GM21447 (cell line): ENCODE measurements around the gene CBX6.
"Not testable (repeated sequence)": the region's sequence is repeated elsewhere in the genome, so short reads cannot be mapped to it uniquely, and the experiment has no call there.

Experiments
- ATAC-seq: cut with Tn5 transposase; IDR thresholded peaks from one replicate; pipeline ENCODE4 v1.9.1; 2021; ENCODE audit not compliant: unreplicated experiment

CBX6 gene

DNA sequence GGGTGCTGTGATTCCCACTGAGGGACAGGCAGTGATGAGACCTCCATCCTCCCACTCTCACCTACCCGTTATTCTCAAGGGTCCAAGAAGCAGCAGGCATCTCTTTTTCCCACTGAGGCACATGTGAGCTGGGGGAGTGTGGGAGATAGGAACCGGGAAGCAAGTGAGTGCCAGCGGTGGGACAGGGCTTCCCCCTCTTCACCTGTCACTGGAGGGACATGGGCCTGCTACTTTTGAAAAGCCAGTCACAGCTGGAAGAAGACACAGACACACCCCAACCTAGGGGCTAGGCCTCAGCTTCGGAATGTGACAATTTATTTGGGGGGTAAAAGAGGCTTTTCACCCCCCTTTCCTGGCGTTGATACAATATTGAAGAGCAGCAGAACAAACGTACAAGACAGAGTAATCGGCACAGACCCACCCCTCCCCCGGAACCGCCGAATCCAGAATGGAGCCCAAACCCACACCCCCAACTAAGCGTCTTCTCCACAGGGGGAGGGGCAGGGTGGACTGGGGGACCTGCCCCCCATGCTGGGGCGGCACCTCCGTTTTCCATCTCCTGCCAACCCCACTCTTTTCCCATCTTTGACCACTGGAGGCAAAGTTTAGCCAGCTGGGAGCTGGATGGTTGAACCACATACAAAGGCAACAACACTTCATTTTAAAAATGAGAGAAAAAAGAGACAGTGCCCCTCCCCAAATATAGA, 10.7 kb downstream of the CBX6 start:
- ATAC-seq = no peak

- ATAC-seq = no peak
Measured at GRCh38 chr22:38860283-38861169, 11.5 kb downstream of the CBX6 start.

GRCh38 chr22:38859581-38860282, 12.3 kb downstream of the CBX6 start:
- no peak for ATAC-seq

DNA sequence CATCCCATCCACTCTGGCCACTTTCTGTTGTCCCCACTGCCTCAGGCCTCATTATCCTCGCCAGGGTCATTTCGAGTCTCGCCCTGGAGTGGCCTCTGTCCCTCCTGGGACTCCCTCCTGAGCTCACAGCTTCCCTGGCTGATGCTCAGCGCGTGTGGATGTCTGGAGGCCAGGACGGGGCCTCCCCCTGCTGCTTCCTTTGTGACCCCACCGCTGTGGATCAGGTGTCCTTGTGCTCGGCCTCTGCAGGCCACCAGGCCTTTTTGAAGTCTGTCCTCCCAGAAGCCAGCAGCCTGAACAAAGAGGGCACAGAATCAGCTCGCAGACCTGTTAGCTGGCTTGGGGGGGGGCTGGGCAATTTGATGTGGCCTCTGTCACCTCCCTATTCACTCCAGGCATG, 13.5 kb downstream of the CBX6 start:
- ATAC-seq = no peak

- ATAC-seq = not testable (repeated sequence)
Measured at GRCh38 chr22:38854476-38854875, 17.5 kb downstream of the CBX6 start.

GRCh38 chr22:38853883-38854282, 18.1 kb downstream of the CBX6 start:
- not testable (repeated sequence) for ATAC-seq

DNA sequence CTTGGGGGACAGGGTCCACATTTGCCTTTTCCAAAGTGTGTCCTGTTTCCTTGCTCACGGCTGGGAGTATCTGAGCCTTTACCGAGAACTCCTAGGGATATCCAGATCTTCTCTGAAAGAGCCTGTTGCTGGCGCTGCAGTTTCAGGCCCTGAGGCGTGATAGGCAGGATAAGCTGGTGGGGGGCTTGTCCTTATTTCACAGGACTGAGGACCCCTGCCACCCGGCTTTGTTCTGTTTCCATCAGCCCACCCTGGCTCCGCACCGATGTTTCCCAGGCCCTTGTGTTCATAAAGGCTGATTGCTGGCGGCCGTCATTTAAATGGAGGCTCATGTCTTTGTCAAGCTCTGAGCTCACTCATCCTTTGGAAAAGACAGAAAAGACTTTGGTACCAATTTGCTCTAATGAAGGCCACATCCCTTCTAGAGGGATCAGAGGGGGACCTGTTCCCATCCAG, 18.8 kb downstream of the CBX6 start:
- no peak for ATAC-seq

- ATAC-seq = no peak
Measured at GRCh38 chr22:38852522-38852921, 19.5 kb downstream of the CBX6 start.

- ATAC-seq = no peak
Measured at GRCh38 chr22:38850941-38851849, 20.8 kb downstream of the CBX6 start.

DNA sequence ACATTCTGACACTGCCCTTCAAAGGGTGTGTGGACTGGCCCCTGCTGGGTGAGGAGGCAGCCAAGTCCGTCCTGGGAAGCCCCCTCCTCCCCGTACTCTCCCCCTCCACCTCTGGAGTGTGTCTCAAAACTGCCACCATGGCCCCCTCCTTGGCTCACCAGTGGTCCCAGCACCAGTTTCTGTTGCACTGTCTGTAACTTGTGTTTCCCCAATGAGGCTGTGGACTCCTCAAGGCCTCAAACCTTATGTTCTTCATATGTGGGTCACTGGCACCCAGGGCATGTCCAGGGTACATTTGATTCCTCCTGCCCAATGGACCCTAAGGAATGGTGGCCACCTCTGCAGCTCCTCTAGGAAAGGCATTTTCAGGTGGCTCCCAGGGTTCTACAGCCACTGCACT, 21.6 kb downstream of the CBX6 start:
- ATAC-seq = no peak

DNA sequence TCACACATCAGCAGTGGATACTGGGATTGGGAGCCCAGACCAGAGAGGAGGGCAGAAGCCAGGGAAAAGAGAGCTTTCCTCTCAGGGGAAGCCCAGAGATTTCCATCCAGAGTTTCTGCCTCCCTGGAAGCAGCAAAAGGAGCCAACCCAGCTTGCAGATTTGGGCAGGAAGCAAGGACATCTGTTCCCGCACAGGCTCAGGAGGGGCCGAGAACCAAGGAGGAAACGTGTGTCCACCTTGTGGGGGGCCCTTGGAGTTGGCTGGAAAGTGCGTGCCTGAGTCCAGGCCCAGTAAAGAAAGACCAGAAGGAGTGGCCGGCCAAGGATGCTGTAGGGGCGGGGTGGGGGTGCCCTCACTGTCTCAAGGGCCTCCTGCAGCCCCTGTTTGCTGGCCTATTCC, 22.2 kb downstream of the CBX6 start:
- ATAC-seq = no peak

GRCh38 chr22:38846412-38846811, 25.6 kb downstream of the CBX6 start:
- no peak for ATAC-seq

GRCh38 chr22:38845004-38845740, 26.8 kb downstream of the CBX6 start:
- no peak for ATAC-seq

DNA sequence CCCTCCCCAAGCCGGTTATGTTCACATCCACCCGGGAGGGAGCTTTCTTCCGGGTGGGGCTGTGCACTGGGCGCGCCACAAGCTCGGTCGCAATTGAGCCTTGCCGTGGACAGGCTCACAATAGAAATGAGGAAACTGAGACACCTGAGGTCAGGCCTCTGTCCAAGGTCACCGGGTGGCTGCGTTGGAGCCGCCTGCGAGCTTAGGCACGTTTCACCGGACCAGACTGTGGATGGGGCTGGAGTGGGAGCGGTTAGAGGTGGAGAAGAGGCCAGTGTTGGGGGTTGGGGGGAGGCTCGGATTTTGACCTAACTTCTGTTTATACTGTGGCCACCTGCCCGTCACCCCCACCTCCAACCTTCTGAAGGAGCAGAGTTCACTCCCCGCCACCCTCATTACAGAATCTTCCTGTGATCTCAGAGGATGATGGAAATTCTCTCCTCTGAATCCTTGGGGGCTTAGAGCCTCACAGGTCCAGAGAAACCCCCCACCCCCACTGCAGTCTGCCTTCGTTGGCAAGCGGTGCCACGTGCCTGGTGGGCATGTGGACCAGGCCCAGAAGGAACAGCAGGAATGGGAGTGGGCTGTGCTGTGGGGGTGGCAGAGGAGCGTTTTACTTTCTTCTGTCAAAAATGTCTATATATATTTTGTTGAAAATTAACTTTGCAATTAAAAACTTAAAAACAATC, 27.6 kb downstream of the CBX6 start:
- ATAC-seq = no peak

DNA sequence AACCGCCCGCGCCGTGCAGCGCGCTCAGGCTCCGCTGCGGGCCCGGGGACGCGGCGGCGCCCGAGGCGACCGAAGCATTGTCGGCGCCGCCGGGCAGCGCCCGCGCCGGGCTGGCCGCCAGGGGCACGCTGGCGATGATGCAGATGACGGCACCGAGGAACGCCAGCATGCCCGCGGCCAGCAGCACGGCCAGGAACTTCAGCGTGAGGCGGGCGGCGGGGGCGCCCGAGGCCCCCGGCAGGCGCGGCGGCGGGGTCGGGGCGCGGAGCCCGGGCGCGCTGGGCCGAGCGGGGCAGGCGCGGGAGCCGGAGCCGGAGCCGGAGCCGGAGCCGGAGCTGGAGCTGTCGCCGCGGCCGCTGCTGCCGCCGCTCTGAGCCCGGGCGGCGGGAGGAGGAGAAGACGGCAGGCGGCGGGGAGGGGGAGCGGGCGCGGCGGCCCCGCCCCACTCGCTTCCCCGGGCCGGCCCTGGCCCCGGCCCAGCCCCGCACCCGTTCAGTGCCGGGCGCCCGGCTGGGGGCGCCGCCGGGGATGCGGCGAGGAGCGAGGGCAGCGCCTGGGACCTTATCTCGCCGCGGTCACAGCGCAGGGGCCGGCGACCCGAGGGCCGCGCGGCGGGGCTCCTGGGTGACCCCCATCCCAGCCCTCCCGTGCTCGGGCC, 28.2 kb downstream of the CBX6 start, which contains the start of gene NPTXR:
TSS of gene NPTXR (minus strand) at position 372 of the 658 bp plus-strand sequence.
- ATAC-seq = no peak

DNA sequence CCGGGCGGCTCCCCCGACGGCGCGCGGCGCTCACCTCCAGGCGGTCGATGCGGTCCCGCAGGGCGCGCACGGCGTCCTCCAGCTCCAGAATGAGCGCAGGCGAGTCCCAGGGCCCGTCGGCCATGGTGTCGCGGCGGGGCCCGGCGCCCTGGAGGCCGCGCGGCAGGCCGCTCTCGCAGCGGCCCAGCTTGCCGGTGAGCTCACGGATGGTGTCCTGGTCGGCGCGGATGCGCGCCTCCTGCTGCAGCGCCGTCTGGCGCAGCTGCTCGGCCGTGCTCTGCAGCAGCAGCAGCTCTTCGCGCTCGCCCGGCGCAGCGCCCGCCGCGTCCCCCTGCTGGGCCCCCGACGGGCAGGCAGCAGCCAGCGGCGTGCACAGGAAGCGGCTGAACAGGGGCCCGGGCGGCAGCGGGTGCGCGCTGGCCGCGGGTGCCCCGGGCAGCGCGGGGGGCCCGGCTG, 28.8 kb downstream of the CBX6 start:
- ATAC-seq = no peak

DNA sequence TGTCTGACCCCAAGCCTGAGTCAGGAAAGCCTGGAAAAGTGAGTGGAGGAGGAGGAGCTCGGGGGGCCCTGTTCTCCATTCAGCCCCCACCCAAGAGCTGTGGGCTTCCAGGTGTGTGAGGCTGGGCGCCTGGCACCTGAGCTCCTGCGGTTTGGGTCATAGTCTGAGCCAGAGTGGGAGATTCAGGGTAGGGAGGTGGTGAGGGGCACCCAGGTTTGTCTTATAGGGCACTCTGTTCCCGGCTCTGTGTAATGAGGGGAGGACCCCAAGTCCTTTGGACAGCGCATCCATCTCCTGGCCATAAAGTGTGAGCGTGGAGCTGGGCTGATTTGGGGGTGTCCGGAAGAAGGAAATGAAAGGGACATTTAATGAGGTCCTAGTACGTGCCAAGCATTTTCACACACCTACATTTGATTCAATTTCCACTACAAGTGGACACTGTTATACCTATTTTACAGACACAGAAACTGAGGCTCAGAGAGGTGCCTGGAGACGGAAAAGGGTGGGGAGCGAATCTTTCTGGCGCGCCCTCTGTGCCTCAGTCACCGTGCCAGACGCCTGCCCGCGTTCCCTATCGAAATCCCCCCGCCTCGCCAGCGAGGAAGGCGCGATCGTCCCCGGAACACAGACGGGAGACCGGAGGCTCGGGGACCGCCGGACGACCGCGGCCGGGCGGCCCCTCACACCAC, 29.4 kb downstream of the CBX6 start:
- no peak for ATAC-seq

DNA sequence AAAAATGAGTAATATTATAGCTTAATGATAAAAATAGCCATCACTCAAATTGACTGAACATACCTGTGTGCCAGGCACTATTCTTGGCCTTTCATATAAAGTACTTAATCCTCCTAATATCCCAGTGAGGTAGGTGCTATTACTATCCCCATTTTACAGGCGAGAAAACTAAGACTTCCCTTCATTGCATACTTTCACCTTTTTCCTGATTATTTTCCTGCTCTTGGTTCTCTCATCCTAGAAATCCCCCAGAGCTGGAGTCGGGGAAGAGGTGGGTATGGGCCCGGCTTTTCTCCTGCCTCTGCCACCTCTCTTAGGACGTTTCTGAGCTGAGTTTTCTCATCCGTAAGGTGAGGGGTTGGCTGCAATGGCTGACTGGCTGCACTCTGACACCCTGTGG, 30.4 kb downstream of the CBX6 start:
- no peak for ATAC-seq
